Measurements from ENCODE around the gene MEF2A. TPM values are rescaled to one million over a fixed set of nuclear protein-coding genes. Genes with fewer than 3 reads are reported as not detected.
"Not testable (repeated sequence)": the region's sequence is repeated elsewhere in the genome, so short reads cannot be mapped to it uniquely, and the experiment has no call there.

Gene MEF2A
- total and polyA plus RNA-seq, 12 donors = 31.2 to 194 (median 167) TPM

GRCh38 chr15:99657996-99658395 is 92.2 kb downstream of the MEF2A start:
- no peak for TF ChIP-seq CTCF (IDR thresholded peaks at IDR 0.05)
- peaks cover 0 to 57% (median 21%) of the 10 kb centered on the region in 9 donors for H3K4me1 ChIP-seq
- peak overlapping the region in 1 of 10 donors; percentile 45 for H3K27ac ChIP-seq
- 84 to 86% methylated on average over 2 of the region's 2 CpGs for WGBS, 2 donors
- ATAC-seq (no peak), DNase-seq (no peak)
- H3K36me3 ChIP-seq = peaks cover 0 to 12% (median 0%) of the 10 kb centered on the region in 9 donors
- H3K4me3 ChIP-seq = no peak overlapping the region
- intact Hi-C loops (cut with DNase I) = loop anchor here in 1 of 10 donors (10.0 kb wide), 1 partner anchor 83 kb away; no protein-coding TSS in a partner anchor
- no peaks in the 10 kb centered on the region for H3K9me3 ChIP-seq
- no peaks in the 10 kb centered on the region for H3K27me3 ChIP-seq

GRCh38 chr15:99662903-99663302 is 97.1 kb downstream of the MEF2A start:
- no peak for ATAC-seq
- whole genome bisulfite sequencing, 2 donors = 46 to 59% methylated on average over 2 of the region's 2 CpGs
- Histone ChIP-seq H3K36me3 (peaks cover 0 to 42% (median 10%) of the 10 kb centered on the region in 9 donors), H3K27me3 (no peaks in the 10 kb centered on the region), H3K4me3 (no peak overlapping the region), H3K4me1 (peaks cover 0 to 59% (median 28%) of the 10 kb centered on the region in 9 donors), H3K9me3 (no peaks in the 10 kb centered on the region), H3K27ac (peak overlapping the region in 1 of 10 donors; percentile 11)
- intact Hi-C loops (cut with DNase I) = no loop called here
- DNase-seq = no peak
- TF ChIP-seq CTCF (IDR thresholded peaks at IDR 0.05) = no peak

- H3K4me3 ChIP-seq; intact Hi-C loops (cut with DNase I); H3K9me3 ChIP-seq; H3K27ac ChIP-seq; DNase-seq; ATAC-seq; H3K27me3 ChIP-seq: not testable (repeated sequence)
- 98 to 99% methylated on average over 6 of the region's 6 CpGs for WGBS, 2 donors
- Histone ChIP-seq H3K4me1 (peaks cover 0 to 55% (median 26%) of the 10 kb centered on the region in 9 donors), H3K36me3 (peaks cover 0 to 47% (median 10%) of the 10 kb centered on the region in 9 donors)
Observed at GRCh38 chr15:99666073-99666472, 100.3 kb downstream of the MEF2A start.

- H3K4me1 ChIP-seq = peaks cover 0 to 46% (median 20%) of the 10 kb centered on the region in 9 donors
- ATAC-seq = peak in 5 of 8 donors; percentile 48 to 81 (median 61)
- H3K9me3 ChIP-seq = no peaks in the 10 kb centered on the region
- TF ChIP-seq CTCF (IDR thresholded peaks at IDR 0.05) = no peak
- peak overlapping the region; percentile 3 to 67 (median 50) for H3K27ac ChIP-seq
- intact Hi-C loops (cut with DNase I) = no loop called here
- WGBS, 2 donors = 41 to 66% methylated on average over 2 of the region's 2 CpGs
- peaks cover 0 to 70% (median 10%) of the 10 kb centered on the region in 9 donors for H3K36me3 ChIP-seq
- DNase-seq = no peak
- H3K27me3 ChIP-seq = no peaks in the 10 kb centered on the region
- no peak overlapping the region for H3K4me3 ChIP-seq
Observed at GRCh38 chr15:99668533-99669182, 102.9 kb downstream of the MEF2A start.

DNA sequence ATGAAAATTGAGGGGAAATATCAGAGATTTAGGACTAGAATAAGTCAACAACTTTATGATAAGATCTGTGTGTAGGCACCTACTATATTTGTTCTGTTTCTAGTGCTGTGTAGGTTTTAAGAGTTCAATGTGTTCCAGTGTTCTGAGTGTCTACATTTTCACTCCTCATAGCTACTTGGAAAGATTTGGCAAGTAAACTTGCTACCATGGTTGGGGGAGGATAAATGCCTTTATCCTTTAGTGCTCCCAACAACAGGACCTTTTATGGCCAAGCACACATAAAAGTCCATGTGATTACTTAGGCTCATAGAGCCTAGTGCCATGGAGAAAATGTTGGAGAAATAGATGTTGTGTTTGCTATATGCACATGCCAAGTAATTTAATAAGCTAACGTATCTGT is 103.5 kb downstream of the MEF2A start:
- Histone ChIP-seq H3K27me3 (no peaks in the 10 kb centered on the region), H3K4me3 (no peak overlapping the region), H3K27ac (peak overlapping the region; percentile 3 to 67 (median 50)), H3K4me1 (peaks cover 0 to 43% (median 16%) of the 10 kb centered on the region in 9 donors), H3K36me3 (peaks cover 0 to 70% (median 11%) of the 10 kb centered on the region in 9 donors), H3K9me3 (no peaks in the 10 kb centered on the region)
- ATAC-seq = peak; percentile 39 to 93 (median 70)
- intact Hi-C loops (cut with DNase I) = no loop called here
- no peak for TF ChIP-seq CTCF (IDR thresholded peaks at IDR 0.05)
- 61 to 69% methylated on average over 1 of the region's 1 CpG for WGBS, 2 donors
- no peak for DNase-seq
